Measurements from ENCODE around the gene PER3. TPM values are rescaled to one million over a fixed set of nuclear protein-coding genes. Genes with fewer than 3 reads are reported as not detected.

The PER3 gene
- total and polyA plus RNA-seq, 2 donors (not counting 1 experiment from before 2014, with no cell fraction given): 2.4 to 5.8 TPM

DNA sequence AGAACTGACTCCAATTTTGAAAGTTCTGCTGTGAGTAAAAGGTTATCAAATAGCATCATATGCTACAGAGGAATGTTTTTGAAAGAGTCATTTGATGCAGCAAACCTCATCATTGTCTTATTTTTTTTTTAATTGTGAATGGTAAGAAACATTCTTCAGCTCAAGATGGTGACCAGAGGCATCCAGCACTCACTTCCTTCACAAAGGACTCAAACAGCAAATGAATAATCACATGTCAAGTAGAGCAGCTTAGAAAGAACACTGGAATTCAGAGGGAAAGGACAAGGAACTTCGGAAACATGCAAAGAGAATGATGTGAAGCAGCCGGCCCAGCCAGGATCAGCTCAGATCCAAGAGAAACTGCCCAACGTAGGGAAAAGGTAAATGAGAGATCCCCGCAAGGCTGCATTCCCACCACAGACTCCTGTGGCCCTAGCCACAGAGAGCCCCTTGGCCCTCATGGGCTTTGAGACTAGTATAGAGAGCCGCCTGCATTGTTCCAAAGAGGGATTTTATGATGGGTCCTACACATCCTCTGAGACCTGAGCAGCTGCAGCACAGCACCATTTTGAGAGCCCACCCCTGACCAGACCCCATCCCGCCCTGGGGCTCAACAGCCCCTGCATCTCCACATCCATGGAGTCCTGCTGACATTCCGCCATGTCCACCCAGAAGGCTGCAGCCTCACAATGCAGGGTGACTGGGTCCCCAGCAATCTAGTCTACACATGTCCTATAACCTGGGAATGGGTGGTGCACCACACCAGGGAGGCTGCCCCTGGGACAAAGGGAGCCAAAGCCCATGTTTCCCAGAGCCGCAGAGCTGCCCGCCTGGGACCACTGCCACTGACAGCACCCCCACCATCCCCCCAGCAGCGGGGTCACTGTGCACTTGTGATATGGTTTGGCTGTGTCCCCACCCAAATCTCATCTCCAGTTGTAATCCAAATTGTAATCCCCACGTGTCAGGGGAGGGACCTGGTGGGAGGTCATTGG, 90.0 kb downstream of the PER3 start:
- intact Hi-C loops (cut with micrococcal nuclease): no loop called here
- H3K9me3 Mint-ChIP-seq (ENCODE audit: insufficient read depth): peaks cover 7% of the 10 kb centered on the region
- Histone ChIP-seq H3K36me3 (replicated peaks in 1 of 2; ENCODE audit: control extremely low read depth in 1 of 2, control insufficient read depth in 1 of 2, extremely low read depth in 1 of 2, insufficient read depth in 2 of 2, low read length in 1 of 2) (no peaks in the 10 kb centered on the region), H3K27ac (ENCODE audit: low read length in 2 of 2) (no peak overlapping the region), H3K4me1 (ENCODE audit: control insufficient read depth in 2 of 2, insufficient read depth in 2 of 2, low read length in 2 of 2) (no peaks in the 10 kb centered on the region), H3K9ac (ENCODE audit: low read length) (no peak overlapping the region), H3K4me3 (ENCODE audit: control extremely low read depth in 1 of 5, extremely low read depth in 1 of 5, insufficient read depth in 1 of 5, low read depth in 2 of 5, low read length in 4 of 5) (no peak overlapping the region), H3K9me3 (ENCODE audit: control extremely low read depth in 1 of 3, control insufficient read depth in 2 of 3, insufficient read depth in 1 of 3, low read length in 2 of 3) (peaks cover 0 to 25% (median 5%) of the 10 kb centered on the region in 3 donors), H4K20me1 (ENCODE audit: control insufficient read depth, insufficient read depth, low read length, poor library complexity, severe bottlenecking) (no peaks in the 10 kb centered on the region), H3K4me2 (replicated peaks; ENCODE audit: low read depth, low read length, poor library complexity, severe bottlenecking) (no peak overlapping the region), H3K27me3 (replicated peaks in 1 of 4; ENCODE audit: control extremely low read depth in 1 of 4, control insufficient read depth in 3 of 4, insufficient read depth in 4 of 4, low read length in 3 of 4) (peaks cover 0 to 5% (median 0%) of the 10 kb centered on the region in 4 experiments), H2AFZ (ENCODE audit: insufficient read depth, low read depth, low read length, poor library complexity, severe bottlenecking) (no peak overlapping the region), H3K79me2 (ENCODE audit: control insufficient read depth, insufficient read depth, low read length) (no peaks in the 10 kb centered on the region)
- DNase-seq: no peak
- ChIA-PET CTCF (interaction anchor here (0.6 kb wide), 1 partner anchor 167 kb away, joined by 4 read pairs; no protein-coding TSS in a partner anchor), POLR2A (no interaction called here)
- H3K4me1 Mint-ChIP-seq: no peaks in the 10 kb centered on the region
- WGBS (ENCODE audit: insufficient coverage): 86% methylated on average over 8 of the region's 11 CpGs
- no peak for ATAC-seq (ENCODE audit: low read depth)
- H3K27me3 Mint-ChIP-seq: peaks cover 4% of the 10 kb centered on the region
- H3K27ac Mint-ChIP-seq: no peak overlapping the region
- no peak overlapping the region for H3K4me3 Mint-ChIP-seq
- TF ChIP-seq EZH2 (IDR thresholded peaks at IDR 0.05; ENCODE audit: borderline replicate concordance, insufficient read depth, low read depth, low read length, poor library complexity, severe bottlenecking): no peak
- TF ChIP-seq, protein P1, sequence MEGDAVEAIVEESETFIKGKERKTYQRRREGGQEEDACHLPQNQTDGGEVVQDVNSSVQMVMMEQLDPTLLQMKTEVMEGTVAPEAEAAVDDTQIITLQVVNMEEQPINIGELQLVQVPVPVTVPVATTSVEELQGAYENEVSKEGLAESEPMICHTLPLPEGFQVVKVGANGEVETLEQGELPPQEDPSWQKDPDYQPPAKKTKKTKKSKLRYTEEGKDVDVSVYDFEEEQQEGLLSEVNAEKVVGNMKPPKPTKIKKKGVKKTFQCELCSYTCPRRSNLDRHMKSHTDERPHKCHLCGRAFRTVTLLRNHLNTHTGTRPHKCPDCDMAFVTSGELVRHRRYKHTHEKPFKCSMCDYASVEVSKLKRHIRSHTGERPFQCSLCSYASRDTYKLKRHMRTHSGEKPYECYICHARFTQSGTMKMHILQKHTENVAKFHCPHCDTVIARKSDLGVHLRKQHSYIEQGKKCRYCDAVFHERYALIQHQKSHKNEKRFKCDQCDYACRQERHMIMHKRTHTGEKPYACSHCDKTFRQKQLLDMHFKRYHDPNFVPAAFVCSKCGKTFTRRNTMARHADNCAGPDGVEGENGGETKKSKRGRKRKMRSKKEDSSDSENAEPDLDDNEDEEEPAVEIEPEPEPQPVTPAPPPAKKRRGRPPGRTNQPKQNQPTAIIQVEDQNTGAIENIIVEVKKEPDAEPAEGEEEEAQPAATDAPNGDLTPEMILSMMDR (IDR thresholded peaks at IDR 0.05): no peak

DNA sequence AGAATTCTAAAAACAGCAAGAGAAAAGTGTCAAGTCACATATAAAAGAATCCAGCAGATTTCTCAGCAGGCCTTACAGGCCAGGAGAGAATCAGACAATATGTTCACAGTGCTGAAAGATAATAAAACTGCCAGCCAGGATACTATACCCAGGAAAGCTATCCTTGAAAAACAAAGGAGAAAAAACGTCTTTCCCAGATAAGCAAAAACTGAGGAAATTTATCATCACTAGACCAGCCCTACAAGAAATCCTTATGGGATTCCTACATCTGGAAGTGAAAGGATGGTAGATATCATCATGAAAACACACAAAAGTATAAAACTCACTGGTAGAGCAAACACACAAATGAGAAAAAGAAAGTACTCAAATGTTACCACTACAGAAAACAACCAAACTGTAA, 93.9 kb downstream of the PER3 start:
- Mint-ChIP-seq H3K4me3 (no peak overlapping the region), H3K4me1 (no peaks in the 10 kb centered on the region), H3K27me3 (peaks cover 4% of the 10 kb centered on the region), H3K27ac (no peak overlapping the region), H3K9me3 (ENCODE audit: insufficient read depth) (peaks cover 7% of the 10 kb centered on the region)
- DNase-seq: no peak
- no peak for ATAC-seq (ENCODE audit: low read depth)
- H4K20me1 ChIP-seq (ENCODE audit: control insufficient read depth, insufficient read depth, low read length, poor library complexity, severe bottlenecking): no peaks in the 10 kb centered on the region
- intact Hi-C loops (cut with micrococcal nuclease): no loop called here
- H3K4me3 ChIP-seq (ENCODE audit: control extremely low read depth in 1 of 5, extremely low read depth in 1 of 5, insufficient read depth in 1 of 5, low read depth in 2 of 5, low read length in 4 of 5): no peak overlapping the region
- H2AFZ ChIP-seq (ENCODE audit: insufficient read depth, low read depth, low read length, poor library complexity, severe bottlenecking): no peak overlapping the region
- no peaks in the 10 kb centered on the region for H3K36me3 ChIP-seq (replicated peaks in 1 of 2; ENCODE audit: control extremely low read depth in 1 of 2, control insufficient read depth in 1 of 2, extremely low read depth in 1 of 2, insufficient read depth in 2 of 2, low read length in 1 of 2)
- TF ChIP-seq, protein P1 (IDR thresholded peaks at IDR 0.05): no peak
- TF ChIP-seq EZH2 (IDR thresholded peaks at IDR 0.05; ENCODE audit: borderline replicate concordance, insufficient read depth, low read depth, low read length, poor library complexity, severe bottlenecking): no peak
- 60% methylated on average over 1 of the region's 1 CpG for WGBS (ENCODE audit: insufficient coverage)
- peaks cover 0 to 5% (median 0%) of the 10 kb centered on the region in 4 experiments for H3K27me3 ChIP-seq (replicated peaks in 1 of 4; ENCODE audit: control extremely low read depth in 1 of 4, control insufficient read depth in 3 of 4, insufficient read depth in 4 of 4, low read length in 3 of 4)
- CTCF ChIA-PET: interaction anchor here (1.3 kb wide), 1 partner anchor 24 kb away, joined by 3 read pairs; no protein-coding TSS in a partner anchor
- POLR2A ChIA-PET: no interaction called here
- no peaks in the 10 kb centered on the region for H3K4me1 ChIP-seq (ENCODE audit: control insufficient read depth in 2 of 2, insufficient read depth in 2 of 2, low read length in 2 of 2)
- H3K4me2 ChIP-seq (replicated peaks; ENCODE audit: low read depth, low read length, poor library complexity, severe bottlenecking): no peak overlapping the region
- no peaks in the 10 kb centered on the region for H3K79me2 ChIP-seq (ENCODE audit: control insufficient read depth, insufficient read depth, low read length)
- H3K9me3 ChIP-seq (ENCODE audit: control extremely low read depth in 1 of 3, control insufficient read depth in 2 of 3, insufficient read depth in 1 of 3, low read length in 2 of 3): peaks cover 5 to 24% (median 5%) of the 10 kb centered on the region in 3 donors
- no peak overlapping the region for H3K27ac ChIP-seq (ENCODE audit: low read length in 2 of 2)
- no peak overlapping the region for H3K9ac ChIP-seq (ENCODE audit: low read length)
